GM08714 (cell line): Measurements from ENCODE around the gene PHTF2.

Source experiments
- H3K4me3 ChIP-seq: fragments of 200-500 bp; sonication (Bioruptor generic); 2 replicates; pipeline ENCODE4 v1.5.1; 2014; ENCODE audit warnings: mild to moderate bottlenecking, low read length, inconsistent platforms
- ZNF274 ChIP-seq: IDR thresholded peaks from 2 replicates; pipeline ENCODE4 v1.6.1; 2012; ENCODE audit warnings: mild to moderate bottlenecking, low read depth, low read length

The PHTF2 gene

DNA sequence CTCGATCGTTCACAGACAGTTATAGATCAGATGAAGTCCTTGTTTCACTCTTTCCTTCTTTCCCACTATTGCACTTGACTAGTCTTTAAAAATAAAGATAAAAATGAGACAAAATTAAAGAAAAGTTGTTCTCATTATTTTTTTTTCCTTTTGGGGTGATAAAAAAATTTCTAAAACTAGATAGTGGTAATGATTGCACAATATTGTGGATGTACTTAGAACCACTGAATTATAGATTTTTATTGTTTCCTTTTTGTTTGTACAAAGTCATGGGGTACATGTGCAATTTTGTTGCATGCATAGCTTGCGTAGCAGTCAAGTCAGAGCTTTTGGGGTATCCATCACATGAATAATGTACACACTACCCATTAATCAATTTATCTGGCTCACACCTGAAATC, 97.3 kb downstream of the PHTF2 start:
- TF ChIP-seq ZNF274, result no peak
- H3K4me3 ChIP-seq, result no peak overlapping the region

DNA sequence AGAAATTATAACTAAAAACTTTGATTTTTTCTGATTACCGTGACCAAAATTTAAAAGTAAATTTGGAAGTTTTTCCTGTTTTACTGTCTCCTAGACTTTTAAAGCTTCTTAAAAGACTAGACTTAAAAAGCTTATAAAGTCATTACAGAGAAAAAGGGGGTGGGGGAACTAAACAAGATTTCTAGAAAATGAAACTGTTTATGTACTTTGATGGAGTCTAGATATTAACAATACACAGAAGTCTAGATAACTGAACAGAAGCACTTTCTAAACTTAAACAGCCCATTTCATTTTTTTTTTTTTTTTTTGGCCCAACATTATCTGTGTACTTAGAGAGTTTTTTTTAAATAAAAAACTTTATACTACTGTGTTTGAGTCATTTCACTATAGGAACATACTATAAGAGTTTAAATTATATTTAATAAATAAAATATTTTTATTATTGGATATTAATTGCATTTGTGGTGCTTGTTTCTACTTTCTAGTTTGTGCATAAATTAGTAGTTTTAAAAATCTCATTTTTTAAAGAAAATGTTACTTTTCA, 98.5 kb downstream of the PHTF2 start:
- no peak overlapping the region for H3K4me3 ChIP-seq
- no peak for TF ChIP-seq ZNF274

DNA sequence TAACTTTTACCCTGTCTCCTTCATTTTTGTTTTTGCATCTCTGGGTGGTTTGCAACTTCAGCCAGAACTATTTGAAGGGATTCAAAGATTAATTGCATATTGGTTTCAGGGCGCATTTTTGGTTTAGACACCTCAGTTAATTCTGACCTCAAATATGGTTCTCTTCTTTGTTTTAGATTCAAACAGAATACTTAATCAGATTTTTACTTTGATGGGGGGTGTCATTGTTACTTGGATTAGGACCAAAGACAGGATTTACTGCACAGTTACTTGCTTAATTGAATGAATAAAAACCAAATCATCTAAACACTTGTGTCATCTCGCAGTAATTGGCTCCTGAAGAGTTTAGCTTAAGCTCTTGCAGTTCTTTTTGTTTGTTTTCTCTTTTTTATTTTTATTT, 100.9 kb downstream of the PHTF2 start:
- no peak overlapping the region for H3K4me3 ChIP-seq
- TF ChIP-seq ZNF274, result no peak

DNA sequence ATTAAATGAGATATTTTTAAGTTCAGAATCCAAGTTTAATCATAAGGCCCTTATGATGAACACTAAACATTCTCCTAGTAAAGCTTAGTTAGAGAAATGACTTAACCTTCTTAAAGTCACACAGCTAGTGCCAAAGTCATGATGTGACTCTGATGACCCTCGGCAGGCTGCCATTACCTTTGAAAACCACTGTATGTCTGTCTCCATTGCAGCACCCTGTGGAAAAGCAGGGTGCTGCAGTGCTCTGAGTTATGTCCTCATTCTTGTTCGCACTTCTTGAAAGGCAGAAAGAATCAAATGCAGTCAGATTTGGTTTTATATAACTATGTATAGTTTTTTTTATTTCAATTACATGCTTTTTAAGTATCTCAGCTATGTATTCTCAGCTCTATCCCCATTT, 105.0 kb downstream of the PHTF2 start:
- no peak overlapping the region for H3K4me3 ChIP-seq
- TF ChIP-seq ZNF274, result no peak

DNA sequence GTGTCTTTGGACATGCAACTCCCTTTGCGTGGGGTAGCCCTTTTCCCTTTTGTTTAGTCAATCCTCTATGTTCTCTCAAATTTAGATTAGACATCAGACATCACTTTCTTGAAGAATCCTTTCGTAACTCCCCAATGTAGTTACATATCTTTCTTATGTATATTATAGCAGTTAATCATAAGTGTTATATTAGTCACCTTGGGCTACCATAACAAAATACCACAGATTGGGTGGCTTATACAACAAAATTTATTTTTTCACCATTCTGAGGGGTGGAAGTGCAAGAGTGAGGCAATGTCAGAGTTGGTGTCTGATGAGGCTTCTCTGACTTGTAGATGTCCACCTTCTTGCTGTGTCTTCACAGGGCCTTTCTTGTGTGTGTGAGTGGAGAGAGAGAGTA, 105.7 kb downstream of the PHTF2 start:
- H3K4me3 ChIP-seq, result no peak overlapping the region
- TF ChIP-seq ZNF274, result no peak

DNA sequence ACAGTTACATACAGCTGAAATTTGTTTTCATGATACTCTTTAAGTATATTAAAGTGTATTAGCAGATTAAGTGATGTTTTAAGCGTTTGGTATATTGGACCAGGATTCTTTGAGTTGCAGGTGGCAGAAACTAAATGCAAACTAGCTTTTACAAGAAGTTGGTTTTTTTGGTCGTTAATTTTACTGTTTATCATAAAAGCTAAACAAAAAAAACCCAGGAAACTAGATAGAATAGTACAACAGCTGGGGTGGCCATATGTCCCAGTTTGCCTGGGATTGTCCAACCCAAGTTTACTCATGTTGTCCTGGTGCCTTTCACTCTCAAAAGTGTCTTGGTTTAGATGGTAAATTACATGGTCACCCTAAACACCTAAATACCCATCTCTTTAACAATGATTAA, 108.7 kb downstream of the PHTF2 start:
- no peak overlapping the region for H3K4me3 ChIP-seq

DNA sequence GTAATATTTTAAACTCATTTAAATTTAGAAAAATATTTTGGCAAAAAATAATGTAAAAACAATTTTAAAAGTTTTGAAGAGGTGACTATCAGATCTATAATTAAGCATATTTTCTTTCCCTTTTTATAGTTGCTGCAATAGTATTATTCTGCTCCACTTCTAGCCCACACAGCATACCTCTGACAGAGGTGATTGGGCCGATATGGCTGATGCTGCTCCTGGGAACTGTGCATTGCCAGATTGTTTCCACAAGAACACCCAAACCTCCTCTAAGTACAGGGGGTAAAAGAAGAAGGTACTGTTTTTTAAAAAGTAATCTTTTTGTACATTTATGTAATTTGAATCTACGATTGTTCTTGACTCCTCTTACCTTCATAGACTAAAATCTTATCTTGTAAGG, 110.1 kb downstream of the PHTF2 start:
- no peak for TF ChIP-seq ZNF274
- no peak overlapping the region for H3K4me3 ChIP-seq

More for the DNA sequence above, 108.7 kb downstream of the PHTF2 start:
- TF ChIP-seq ZNF274, result no peak

DNA sequence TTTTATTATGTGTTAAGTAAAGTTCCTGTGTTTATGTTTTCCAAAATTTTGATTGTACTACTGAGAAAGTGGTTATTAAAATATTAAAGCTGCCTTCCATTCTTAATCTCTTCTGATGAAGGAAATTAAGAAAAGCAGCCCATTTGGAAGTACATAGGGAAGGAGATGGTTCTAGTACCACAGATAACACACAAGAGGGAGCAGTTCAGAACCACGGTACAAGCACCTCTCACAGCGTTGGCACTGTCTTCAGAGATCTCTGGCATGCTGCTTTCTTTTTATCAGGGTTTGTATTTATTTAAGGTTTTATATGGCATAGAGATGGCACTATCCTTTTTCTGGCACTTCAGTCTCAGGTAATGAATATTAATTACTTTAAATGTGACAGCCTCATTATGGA, 111.6 kb downstream of the PHTF2 start:
- TF ChIP-seq ZNF274, result no peak
- no peak overlapping the region for H3K4me3 ChIP-seq

DNA sequence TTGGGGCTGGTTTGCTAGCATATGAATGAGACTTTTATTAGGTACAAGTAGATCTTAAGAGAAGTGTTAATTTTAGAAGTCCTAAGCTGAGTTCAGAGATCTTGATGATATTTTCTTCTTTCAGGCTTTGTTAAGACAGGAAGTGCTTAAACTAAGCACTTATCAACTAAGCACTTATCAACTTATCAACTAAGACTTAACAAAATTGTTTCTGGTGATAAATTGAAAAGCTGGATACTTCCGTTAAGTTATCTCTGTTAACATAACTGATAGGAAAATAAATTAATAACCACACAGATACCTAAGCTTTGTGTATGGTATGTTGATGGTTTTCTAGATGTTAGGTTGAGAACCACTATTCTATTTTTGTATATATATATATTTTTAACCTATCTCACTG, 113.7 kb downstream of the PHTF2 start:
- no peak for TF ChIP-seq ZNF274
- H3K4me3 ChIP-seq, result no peak overlapping the region

DNA sequence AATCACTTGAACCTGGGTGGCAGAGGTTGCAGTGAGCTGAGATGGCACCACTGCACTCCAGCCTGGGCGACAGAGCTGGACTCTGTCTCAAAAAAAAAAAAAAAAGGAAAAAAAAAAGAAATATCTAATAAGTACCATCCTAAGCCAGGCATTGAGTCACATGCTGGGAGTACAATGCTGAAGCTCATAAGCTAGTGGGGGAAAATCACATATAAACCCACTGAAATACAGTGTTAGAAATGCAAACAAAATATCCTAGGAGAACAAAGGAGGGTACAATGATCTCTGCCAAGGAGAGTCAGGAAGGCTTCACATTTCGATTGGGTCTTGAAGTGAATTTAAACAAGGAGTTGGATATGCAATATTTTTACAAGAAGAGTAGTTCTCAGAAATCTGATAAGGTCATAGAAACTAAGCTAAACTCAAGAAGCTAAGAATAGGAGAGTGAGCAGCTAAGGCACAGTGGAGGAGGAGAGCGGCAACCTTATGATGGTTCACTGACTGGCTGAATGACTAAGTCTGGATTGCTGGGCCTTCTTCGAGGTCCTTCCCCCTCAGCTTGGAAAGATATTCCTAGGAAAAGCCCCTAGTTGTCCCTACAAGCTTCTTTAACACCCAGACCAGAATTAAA, 115.5 kb downstream of the PHTF2 start:
- no peak for TF ChIP-seq ZNF274
- H3K4me3 ChIP-seq, result no peak overlapping the region

DNA sequence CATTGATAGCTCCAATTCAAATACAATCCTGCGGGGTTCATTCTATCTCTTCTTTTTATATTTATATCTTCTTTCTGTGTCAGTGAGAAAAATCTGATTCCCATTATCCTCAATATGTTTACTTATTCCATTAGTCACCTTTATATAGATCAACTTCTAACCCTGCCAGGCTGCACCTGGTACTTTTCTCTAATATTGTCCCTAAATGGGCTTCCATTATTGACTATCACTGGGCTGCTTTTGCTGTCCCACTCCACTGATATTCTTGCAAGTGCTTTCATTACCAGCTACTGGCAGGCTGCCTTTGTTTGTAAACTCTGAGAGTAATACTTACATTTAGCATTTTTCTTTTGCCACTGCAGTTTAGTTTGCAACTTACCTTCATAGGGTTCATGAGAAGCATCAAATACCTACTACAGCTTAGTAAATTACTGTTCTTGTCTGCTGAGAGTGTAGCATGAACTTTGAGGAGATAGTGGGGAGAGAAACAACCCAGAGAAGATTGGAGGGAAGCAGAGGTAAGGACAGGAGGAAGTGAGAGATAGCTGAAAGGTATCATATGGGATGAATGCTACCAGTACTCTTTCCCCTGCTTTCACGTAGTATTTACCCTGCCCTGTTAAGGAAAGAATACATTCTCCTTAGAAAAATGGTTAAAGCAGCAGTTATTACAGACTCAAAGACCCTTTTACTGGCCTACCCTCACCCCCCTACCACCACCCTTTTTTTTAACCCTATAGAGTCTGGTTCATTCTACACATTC, 119.1 kb downstream of the PHTF2 start:
- TF ChIP-seq ZNF274, result no peak
- H3K4me3 ChIP-seq, result no peak overlapping the region

DNA sequence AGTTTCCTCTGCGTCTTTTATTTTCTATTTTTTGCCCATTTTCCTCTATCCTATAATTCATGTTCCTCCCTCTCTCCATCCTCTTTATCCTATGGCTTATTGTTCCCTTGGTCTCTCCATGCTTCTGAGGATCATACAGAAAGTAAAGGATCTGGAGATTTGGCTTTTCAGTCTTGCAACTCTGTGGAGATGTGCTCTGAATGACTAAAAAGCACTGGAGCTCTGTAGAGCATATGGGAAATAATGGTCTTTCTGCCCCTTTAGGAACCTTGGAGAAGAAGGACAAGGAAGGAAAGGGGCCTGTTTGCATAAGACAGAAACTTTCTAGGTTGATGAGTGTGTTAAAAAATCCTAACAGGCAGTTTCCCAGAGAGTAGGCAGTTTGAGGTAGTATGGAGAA, 120.1 kb downstream of the PHTF2 start:
- no peak for TF ChIP-seq ZNF274
- no peak overlapping the region for H3K4me3 ChIP-seq

DNA sequence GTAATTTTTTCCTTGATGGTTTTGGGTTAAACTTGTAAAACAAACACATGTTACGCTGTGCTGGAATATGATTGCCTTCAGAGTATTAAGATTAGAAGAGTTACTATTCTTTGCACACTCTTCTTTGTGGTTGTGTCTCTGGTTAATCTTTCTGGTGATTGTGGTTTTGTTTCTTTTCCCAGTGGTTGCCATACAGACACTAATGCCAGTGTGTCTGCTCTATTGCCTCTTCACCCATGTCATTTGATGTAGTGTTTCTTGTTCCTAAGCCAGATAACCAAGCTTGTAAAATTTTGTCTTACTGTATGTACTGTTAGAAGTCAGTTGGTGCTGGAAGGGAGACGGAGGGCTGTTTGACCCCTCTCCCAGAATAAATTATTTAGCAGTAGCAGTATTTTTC, 124.8 kb downstream of the PHTF2 start:
- TF ChIP-seq ZNF274, result no peak
- no peak overlapping the region for H3K4me3 ChIP-seq

DNA sequence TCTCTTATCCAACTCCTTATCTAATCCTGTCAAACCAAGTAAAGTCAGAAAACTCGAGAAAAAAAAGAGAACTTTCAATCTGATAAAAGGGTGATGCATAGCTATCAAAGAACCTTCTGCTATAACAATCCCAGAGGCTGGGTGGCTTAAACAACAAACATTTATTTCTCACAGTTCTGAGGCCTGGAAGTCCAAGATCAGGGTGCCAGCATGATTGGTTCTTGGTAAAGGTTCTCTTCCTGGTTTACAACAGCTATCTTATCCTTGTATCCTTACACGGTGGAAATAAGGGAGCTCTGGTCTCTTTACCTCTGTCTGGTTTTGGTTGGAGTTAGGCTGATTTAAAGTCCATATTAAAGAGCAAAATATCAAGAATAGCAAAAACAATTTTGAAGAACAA, 131.9 kb downstream of the PHTF2 start:
- no peak for TF ChIP-seq ZNF274
- H3K4me3 ChIP-seq, result no peak overlapping the region

DNA sequence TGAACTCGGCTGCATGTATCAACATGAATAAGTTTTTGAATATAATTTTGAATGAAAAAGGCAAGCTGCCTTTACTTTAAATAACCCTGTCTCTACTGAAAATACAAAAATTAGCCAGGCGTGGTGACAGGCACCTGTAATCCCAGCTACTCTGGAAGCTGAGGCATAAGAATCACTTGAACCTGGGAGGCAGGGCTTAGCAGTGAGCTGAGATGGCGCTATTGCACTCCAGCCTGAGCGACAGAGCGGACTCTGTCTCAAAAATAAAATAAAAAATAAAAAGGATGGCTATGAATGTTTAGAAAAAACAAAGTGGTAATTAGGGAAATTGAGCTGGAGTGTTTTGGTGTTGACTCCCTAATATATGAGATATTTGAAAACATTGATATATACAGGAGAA, 133.3 kb downstream of the PHTF2 start:
- no peak overlapping the region for H3K4me3 ChIP-seq
- TF ChIP-seq ZNF274, result no peak
